Measurements from ENCODE around the gene LTBP3. TPM values are rescaled to one million over a fixed set of nuclear protein-coding genes. Genes with fewer than 3 reads are reported as not detected.

The LTBP3 gene
- total and polyA plus RNA-seq, 2 of the 4 experiments (the other 2 are of a cell fraction), result 6.6 to 145 TPM

- H3K4me2 ChIP-seq (ENCODE audit: low read depth, low read length), result no peak overlapping the region
- POLR2A ChIA-PET (ENCODE audit: unreplicated experiment), result no interaction called here
- H3K27me3 ChIP-seq (ENCODE audit: control insufficient read depth, insufficient read depth, low read length), result no peaks in the 10 kb centered on the region
- dilution Hi-C loops (cut with HindIII; ENCODE audit: low sequenced_read_pairs, unreplicated experiment) (no loop called here), intact Hi-C loops (cut with micrococcal nuclease) (no loop called here), in situ Hi-C loops (cut with MboI; ENCODE audit: low sequenced_read_pairs) (no loop called here)
- H3K9me3 ChIP-seq (ENCODE audit: control insufficient read depth, insufficient read depth, low read length), result no peaks in the 10 kb centered on the region
- H4K8ac ChIP-seq (ENCODE audit: low read depth in 2 of 2, low read length in 2 of 2), result no peak overlapping the region
- CTCF ChIA-PET, result no interaction called here
- peaks cover 36% of the 10 kb centered on the region for H3K36me3 ChIP-seq (ENCODE audit: control insufficient read depth, insufficient read depth, low read length)
- ATAC-seq (ENCODE audit: low read depth) (peak; percentile 52), DNase-seq (no peak)
- TF ChIP-seq POLR2A (IDR thresholded peaks at IDR 0.05; ENCODE audit: low read depth, low read length) (no peak), SMC3 (IDR thresholded peaks at IDR 0.05; ENCODE audit: low read depth, low read length) (no peak), RCOR1 (IDR thresholded peaks at IDR 0.05; ENCODE audit: insufficient replicate concordance, low read length) (no peak), RAD21 (IDR thresholded peaks at IDR 0.05; ENCODE audit: low read length) (no peak), NFE2L2 (IDR thresholded peaks at IDR 0.05; ENCODE audit: low read depth, low read length) (no peak), FOS (IDR thresholded peaks at IDR 0.05; ENCODE audit: low read depth, low read length) (no peak), RFX5 (IDR thresholded peaks at IDR 0.05; ENCODE audit: low read depth, low read length) (no peak), CHD1 (IDR thresholded peaks at IDR 0.05; ENCODE audit: low read depth, low read length) (no peak), CTCF (conservative IDR thresholded peaks at IDR 0.05; ENCODE audit: low read depth, low read length) (no peak), USF2 (IDR thresholded peaks at IDR 0.05; ENCODE audit: low read depth, low read length) (no peak), BHLHE40 (IDR thresholded peaks at IDR 0.05; ENCODE audit: low read depth, low read length) (no peak), MAFK (IDR thresholded peaks at IDR 0.05; ENCODE audit: low read depth, low read length) (no peak)
- H2AFZ ChIP-seq (replicated peaks; ENCODE audit: low read length, poor library complexity), result no peak overlapping the region
- no peak overlapping the region for H2BK20ac ChIP-seq (ENCODE audit: low read depth, low read length)
- no peak overlapping the region for H4K5ac ChIP-seq (ENCODE audit: low read depth, low read length)
- H3K23ac ChIP-seq (ENCODE audit: low read depth, low read length), result no peak overlapping the region
- no peak overlapping the region for H3K56ac ChIP-seq (ENCODE audit: extremely low read depth, insufficient read depth, low read length)
- BruUV-seq (replicated peaks), result no TSS peak
- H3K9me1 ChIP-seq (ENCODE audit: insufficient read depth, low read length), result no peaks in the 10 kb centered on the region
- peaks cover 4% of the 10 kb centered on the region for H3K4me1 ChIP-seq (ENCODE audit: control insufficient read depth, insufficient read depth, low read length)
- peaks cover 0 to 24% of the 10 kb centered on the region in 2 experiments; a peak in 1 of 4 replicates for H3K79me1 ChIP-seq (ENCODE audit: low read depth in 1 of 2, low read length in 2 of 2)
- H3K14ac ChIP-seq (replicated peaks; ENCODE audit: low read depth, low read length), result no peak overlapping the region
- H2AK5ac ChIP-seq (ENCODE audit: low read depth, low read length), result 0 out of 2 replicates have a peak overlapping the region, but pooled peaks have one; percentile 38
- no peak overlapping the region for H4K91ac ChIP-seq (ENCODE audit: insufficient read depth, low read depth, low read length)
- H2BK5ac ChIP-seq (ENCODE audit: low read depth, low read length, poor library complexity, severe bottlenecking), result no peak overlapping the region
- H2BK120ac ChIP-seq (ENCODE audit: low read depth, low read length), result no peak overlapping the region
- H3K18ac ChIP-seq (ENCODE audit: low read depth, low read length), result no peak overlapping the region
- H3K9ac ChIP-seq (ENCODE audit: low read depth, low read length), result no peak overlapping the region; the same call in 1 of the 2 replicates
- H3K4me3 ChIP-seq (ENCODE audit: insufficient read depth, low read depth, low read length), result no peak overlapping the region
- no CpG with 5 or more reads among the region's 2 CpGs for WGBS, 2 experiments (ENCODE audit: extremely low coverage in 2 of 2, insufficient read length in 1 of 2)
- H3K4ac ChIP-seq (ENCODE audit: low read depth, low read length), result no peak overlapping the region
- 0 out of 2 replicates have a peak, but pooled peaks cover 4% of the 10 kb centered on the region for H4K20me1 ChIP-seq (ENCODE audit: insufficient read depth, low read length)
- no peak overlapping the region for H2BK15ac ChIP-seq (ENCODE audit: low read depth, low read length)
- H2AK9ac ChIP-seq (replicated peaks; ENCODE audit: low read depth, low read length, poor library complexity), result no peak overlapping the region
- no peak overlapping the region for H3K27ac ChIP-seq (ENCODE audit: insufficient read depth, low read length)
Observed at GRCh38 chr11:65586676-65587075, 28.5 kb upstream of the LTBP3 start.

Measured in IMR-90 (cell line).